Measurements from ENCODE around the gene ZNF490.
"Not testable (repeated sequence)": the region's sequence is repeated elsewhere in the genome, so short reads cannot be mapped to it uniquely, and the experiment has no call there.

Gene ZNF490

DNA sequence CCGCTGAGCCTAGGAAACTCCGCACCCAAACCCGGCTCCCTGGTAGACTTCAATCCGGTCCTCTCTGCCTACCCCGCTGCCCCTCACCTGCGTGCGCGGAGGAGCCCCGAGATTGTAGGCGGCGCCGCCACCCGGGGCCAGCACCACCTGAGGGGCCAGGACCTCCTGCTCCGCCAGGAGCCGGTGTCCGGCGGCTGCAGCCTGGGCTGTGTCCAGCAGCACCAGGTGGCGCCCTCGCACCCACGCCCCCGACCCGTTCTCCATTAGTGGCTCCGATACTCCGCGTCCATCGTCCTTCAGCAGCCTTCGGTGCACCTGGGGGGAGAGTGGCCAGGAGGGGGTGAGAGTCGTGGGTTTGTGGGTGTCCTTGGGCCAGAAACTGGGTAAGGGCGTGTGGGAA is 37.5 kb upstream of the ZNF490 start:
- no peak for DNase-seq (ENCODE audit: extremely low read depth, low read depth)
- TF ChIP-seq, protein P1, sequence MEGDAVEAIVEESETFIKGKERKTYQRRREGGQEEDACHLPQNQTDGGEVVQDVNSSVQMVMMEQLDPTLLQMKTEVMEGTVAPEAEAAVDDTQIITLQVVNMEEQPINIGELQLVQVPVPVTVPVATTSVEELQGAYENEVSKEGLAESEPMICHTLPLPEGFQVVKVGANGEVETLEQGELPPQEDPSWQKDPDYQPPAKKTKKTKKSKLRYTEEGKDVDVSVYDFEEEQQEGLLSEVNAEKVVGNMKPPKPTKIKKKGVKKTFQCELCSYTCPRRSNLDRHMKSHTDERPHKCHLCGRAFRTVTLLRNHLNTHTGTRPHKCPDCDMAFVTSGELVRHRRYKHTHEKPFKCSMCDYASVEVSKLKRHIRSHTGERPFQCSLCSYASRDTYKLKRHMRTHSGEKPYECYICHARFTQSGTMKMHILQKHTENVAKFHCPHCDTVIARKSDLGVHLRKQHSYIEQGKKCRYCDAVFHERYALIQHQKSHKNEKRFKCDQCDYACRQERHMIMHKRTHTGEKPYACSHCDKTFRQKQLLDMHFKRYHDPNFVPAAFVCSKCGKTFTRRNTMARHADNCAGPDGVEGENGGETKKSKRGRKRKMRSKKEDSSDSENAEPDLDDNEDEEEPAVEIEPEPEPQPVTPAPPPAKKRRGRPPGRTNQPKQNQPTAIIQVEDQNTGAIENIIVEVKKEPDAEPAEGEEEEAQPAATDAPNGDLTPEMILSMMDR (IDR thresholded peaks at IDR 0.05; ENCODE audit: low read depth, low read length, missing control alignments): peak; percentile 12
- H3K4me3 ChIP-seq (replicated peaks; ENCODE audit: low read depth, low read length): no peak overlapping the region

- no peak overlapping the region for H3K4me3 ChIP-seq (replicated peaks; ENCODE audit: low read depth, low read length)
- no peak for DNase-seq (ENCODE audit: extremely low read depth, low read depth)
- TF ChIP-seq, protein P1 (IDR thresholded peaks at IDR 0.05; ENCODE audit: low read depth, low read length, missing control alignments): no peak
These were observed 37.0 kb upstream of the ZNF490 start for GRCh38 chr19:12647490-12648071.

DNA sequence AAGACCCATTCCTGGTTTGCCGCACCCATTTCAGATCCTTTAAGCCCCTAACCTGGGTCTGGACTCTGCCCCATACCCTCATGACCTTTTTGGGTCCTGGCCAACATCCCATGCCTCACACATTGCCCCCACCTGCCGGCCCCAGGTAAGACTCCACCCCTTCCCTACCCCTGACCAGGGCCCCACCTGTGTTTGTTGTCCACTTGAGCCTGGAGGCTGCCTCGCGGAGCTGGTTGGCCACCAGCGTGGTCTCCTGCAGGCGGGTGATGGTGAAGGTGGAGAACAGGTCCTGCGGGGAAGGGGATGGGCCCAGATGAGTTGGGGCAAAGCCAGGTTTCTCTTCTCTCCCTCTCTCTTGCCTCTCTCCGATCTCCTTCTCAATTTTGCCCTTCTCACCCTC is 36.4 kb upstream of the ZNF490 start:
- TF ChIP-seq, protein P1 (IDR thresholded peaks at IDR 0.05; ENCODE audit: low read depth, low read length, missing control alignments): no peak
- no peak for DNase-seq (ENCODE audit: extremely low read depth, low read depth)
- no peak overlapping the region for H3K4me3 ChIP-seq (replicated peaks; ENCODE audit: low read depth, low read length)

- H3K4me3 ChIP-seq (replicated peaks; ENCODE audit: low read depth, low read length): no peak overlapping the region
- TF ChIP-seq, protein P1 (IDR thresholded peaks at IDR 0.05; ENCODE audit: low read depth, low read length, missing control alignments): no peak
- DNase-seq (ENCODE audit: extremely low read depth, low read depth): no peak
These were observed 35.9 kb upstream of the ZNF490 start for GRCh38 chr19:12646551-12646950.

DNA sequence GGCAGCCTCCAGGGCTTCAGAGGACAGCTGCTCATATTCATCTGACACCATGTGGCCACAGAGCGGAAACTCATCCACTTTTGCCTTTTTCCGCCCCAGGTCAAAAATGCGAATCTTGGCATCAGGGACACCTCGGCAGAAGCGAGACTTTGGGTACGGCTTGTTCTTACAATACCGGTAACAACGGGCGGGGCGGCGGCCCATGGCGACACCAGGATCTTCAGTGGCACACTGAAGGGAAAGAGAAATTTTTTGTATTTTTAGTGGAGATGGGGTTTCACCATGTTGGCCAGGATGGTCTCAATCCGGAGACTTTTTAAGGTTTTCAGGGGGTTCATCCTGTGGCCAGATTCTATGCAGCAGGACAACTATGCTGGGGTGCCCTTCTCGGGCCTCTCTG is 33.1 kb upstream of the ZNF490 start:
- not testable (repeated sequence) for H3K4me3 ChIP-seq (replicated peaks; ENCODE audit: low read depth, low read length); DNase-seq (ENCODE audit: extremely low read depth, low read depth)

- no peak overlapping the region for H3K4me3 ChIP-seq (replicated peaks; ENCODE audit: low read depth, low read length)
- DNase-seq (ENCODE audit: extremely low read depth, low read depth): no peak
- TF ChIP-seq, protein P1 (IDR thresholded peaks at IDR 0.05; ENCODE audit: low read depth, low read length, missing control alignments): no peak
These were observed 31.9 kb upstream of the ZNF490 start for GRCh38 chr19:12642506-12642905.

GRCh38 chr19:12641456-12641855 is 30.8 kb upstream of the ZNF490 start:
- TF ChIP-seq, protein P1 (IDR thresholded peaks at IDR 0.05; ENCODE audit: low read depth, low read length, missing control alignments): no peak
- DNase-seq (ENCODE audit: extremely low read depth, low read depth): no peak
- H3K4me3 ChIP-seq (replicated peaks; ENCODE audit: low read depth, low read length): no peak overlapping the region

All from HFF-Myc (cell line).